PC-3 (cell line): ENCODE data around the gene STAT1.

Experiments
- EZH2 ChIP-seq: fragments of 300-600 bp; sonication (generic); IDR thresholded peaks from one replicate; pipeline ENCODE4 v1.6.1; 2017; ENCODE audit warnings: antibody characterized with exemption, mild to moderate bottlenecking, low read length; ENCODE audit not compliant: unreplicated experiment
- EZH2phosphoT487 ChIP-seq: fragments of 300-600 bp; sonication (generic); IDR thresholded peaks from 2 replicates; pipeline ENCODE4 v1.6.1; 2018; ENCODE audit warnings: mild to moderate bottlenecking, antibody characterized with exemption, low read length, borderline replicate concordance
- TF ChIP-seq, protein P1 (sequence below): fragments of 300-600 bp; sonication (generic); conservative IDR thresholded peaks from 2 replicates; pipeline ENCODE4 v1.5.1; 2017; ENCODE audit warnings: antibody characterized with exemption, low read depth, mild to moderate bottlenecking, low read length

GRCh38 chr2:190988910-190989309 is 25.1 kb downstream of the STAT1 start:
- no peak for TF ChIP-seq EZH2phosphoT487
- TF ChIP-seq, protein P1, sequence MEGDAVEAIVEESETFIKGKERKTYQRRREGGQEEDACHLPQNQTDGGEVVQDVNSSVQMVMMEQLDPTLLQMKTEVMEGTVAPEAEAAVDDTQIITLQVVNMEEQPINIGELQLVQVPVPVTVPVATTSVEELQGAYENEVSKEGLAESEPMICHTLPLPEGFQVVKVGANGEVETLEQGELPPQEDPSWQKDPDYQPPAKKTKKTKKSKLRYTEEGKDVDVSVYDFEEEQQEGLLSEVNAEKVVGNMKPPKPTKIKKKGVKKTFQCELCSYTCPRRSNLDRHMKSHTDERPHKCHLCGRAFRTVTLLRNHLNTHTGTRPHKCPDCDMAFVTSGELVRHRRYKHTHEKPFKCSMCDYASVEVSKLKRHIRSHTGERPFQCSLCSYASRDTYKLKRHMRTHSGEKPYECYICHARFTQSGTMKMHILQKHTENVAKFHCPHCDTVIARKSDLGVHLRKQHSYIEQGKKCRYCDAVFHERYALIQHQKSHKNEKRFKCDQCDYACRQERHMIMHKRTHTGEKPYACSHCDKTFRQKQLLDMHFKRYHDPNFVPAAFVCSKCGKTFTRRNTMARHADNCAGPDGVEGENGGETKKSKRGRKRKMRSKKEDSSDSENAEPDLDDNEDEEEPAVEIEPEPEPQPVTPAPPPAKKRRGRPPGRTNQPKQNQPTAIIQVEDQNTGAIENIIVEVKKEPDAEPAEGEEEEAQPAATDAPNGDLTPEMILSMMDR, result no peak
- TF ChIP-seq EZH2, result no peak
